HFF-Myc (cell line): Measurements from ENCODE around the gene CHRNE.
"Not testable (repeated sequence)": the region's sequence is repeated elsewhere in the genome, so short reads cannot be mapped to it uniquely, and the experiment has no call there.

Source experiments
- DNase-seq: peaks from one replicate; pipeline ENCODE4 v3.0.0-alpha.2; 2011; ENCODE audit warnings: low read depth; ENCODE audit errors: extremely low read depth
- H3K4me3 ChIP-seq: replicated peaks from 2 replicates; pipeline ENCODE4 v1.5.1; 2011; ENCODE audit warnings: low read depth, mild to moderate bottlenecking, control low read depth, low read length
- TF ChIP-seq, protein P1 (sequence below): IDR thresholded peaks from 2 replicates; pipeline ENCODE4 v1.5.1; 2012; ENCODE audit warnings: mild to moderate bottlenecking, low read depth, low read length, control low read depth; ENCODE audit errors: missing control alignments

The CHRNE gene

GRCh38 chr17:4920351-4921048, 17.6 kb upstream of the CHRNE start:
- H3K4me3 ChIP-seq, result no peak overlapping the region
- no peak for DNase-seq
- TF ChIP-seq, protein P1, sequence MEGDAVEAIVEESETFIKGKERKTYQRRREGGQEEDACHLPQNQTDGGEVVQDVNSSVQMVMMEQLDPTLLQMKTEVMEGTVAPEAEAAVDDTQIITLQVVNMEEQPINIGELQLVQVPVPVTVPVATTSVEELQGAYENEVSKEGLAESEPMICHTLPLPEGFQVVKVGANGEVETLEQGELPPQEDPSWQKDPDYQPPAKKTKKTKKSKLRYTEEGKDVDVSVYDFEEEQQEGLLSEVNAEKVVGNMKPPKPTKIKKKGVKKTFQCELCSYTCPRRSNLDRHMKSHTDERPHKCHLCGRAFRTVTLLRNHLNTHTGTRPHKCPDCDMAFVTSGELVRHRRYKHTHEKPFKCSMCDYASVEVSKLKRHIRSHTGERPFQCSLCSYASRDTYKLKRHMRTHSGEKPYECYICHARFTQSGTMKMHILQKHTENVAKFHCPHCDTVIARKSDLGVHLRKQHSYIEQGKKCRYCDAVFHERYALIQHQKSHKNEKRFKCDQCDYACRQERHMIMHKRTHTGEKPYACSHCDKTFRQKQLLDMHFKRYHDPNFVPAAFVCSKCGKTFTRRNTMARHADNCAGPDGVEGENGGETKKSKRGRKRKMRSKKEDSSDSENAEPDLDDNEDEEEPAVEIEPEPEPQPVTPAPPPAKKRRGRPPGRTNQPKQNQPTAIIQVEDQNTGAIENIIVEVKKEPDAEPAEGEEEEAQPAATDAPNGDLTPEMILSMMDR, result no peak

- TF ChIP-seq, protein P1, result no peak
Measured at GRCh38 chr17:4919511-4920047, 16.7 kb upstream of the CHRNE start.

GRCh38 chr17:4914551-4914950, 11.7 kb upstream of the CHRNE start:
- DNase-seq, H3K4me3 ChIP-seq: not testable (repeated sequence)

More at GRCh38 chr17:4919511-4920047, 16.7 kb upstream of the CHRNE start:
- no peak overlapping the region for H3K4me3 ChIP-seq
- DNase-seq, result no peak

DNA sequence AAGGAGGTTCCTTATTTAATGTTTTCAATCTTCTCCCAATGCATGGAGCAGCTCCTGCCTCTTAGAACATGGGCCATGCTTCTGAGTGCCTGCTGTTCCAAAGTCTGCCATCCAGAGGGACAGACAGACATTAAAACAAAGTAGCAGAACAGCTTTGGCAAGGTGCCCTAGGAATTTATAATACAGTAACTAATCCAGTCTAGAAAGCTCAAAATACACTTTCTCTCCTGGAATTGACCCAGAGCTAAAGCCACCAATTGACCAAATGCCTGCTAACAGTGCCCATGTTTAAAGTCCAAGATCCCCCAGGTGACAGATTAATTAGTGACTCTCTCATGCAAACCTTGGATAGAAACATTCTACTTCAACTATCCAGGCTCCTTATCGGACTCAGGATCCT, 11.1 kb upstream of the CHRNE start:
- TF ChIP-seq, protein P1, result no peak
- H3K4me3 ChIP-seq, result no peak overlapping the region
- DNase-seq, result no peak

- H3K4me3 ChIP-seq, result no peak overlapping the region
- TF ChIP-seq, protein P1, result peak; percentile 78
- DNase-seq, result peak; percentile 74
Measured at GRCh38 chr17:4908711-4909496, 6.0 kb upstream of the CHRNE start.

DNA sequence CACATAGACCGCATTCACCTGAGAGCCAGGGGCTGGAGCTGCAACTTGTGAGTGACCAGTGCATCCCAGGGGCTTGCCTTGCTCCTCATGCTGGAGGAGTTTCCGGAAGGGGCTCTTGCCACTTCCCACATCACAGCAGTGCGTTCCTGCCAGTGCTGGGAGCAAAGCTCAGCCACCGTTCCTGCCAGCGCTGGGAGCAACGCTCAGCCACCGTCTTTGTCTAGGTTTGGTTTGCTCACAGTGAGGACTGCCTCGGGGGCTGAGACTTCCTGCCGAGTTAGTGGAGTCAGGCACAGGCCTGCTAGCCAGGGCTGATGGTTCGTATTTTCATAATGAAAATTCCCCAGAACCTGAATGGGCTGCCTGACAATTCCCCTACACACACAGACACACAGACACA, 5.4 kb upstream of the CHRNE start:
- no peak for DNase-seq
- no peak overlapping the region for H3K4me3 ChIP-seq
- TF ChIP-seq, protein P1, result no peak

GRCh38 chr17:4906642-4907041, 3.7 kb upstream of the CHRNE start:
- not testable (repeated sequence) for H3K4me3 ChIP-seq

More at GRCh38 chr17:4906642-4907041, 3.7 kb upstream of the CHRNE start:
- DNase-seq, result not testable (repeated sequence)
